ENCODE measurements around the gene BBS2.

GRCh38 chr16:56457927-56458470, 61.8 kb downstream of the BBS2 start:
- TF ChIP-seq CTCF (IDR thresholded peaks at IDR 0.05) (no peak), POLR2A (IDR thresholded peaks at IDR 0.05) (no peak)
